NCI-H526 (cell line): ENCODE measurements around the gene AHCY.
"Not testable (repeated sequence)": the region's sequence is repeated elsewhere in the genome, so short reads cannot be mapped to it uniquely, and the experiment has no call there.

Experiments used
- DNase-seq, 2 experiments: peaks; one replicate each; lab custom pipeline; 2025; lab: John Stamatoyannopoulos, UW

The AHCY gene

GRCh38 chr20:34256629-34257124 lies 46.5 kb downstream of the AHCY start:
- no peak for DNase-seq

GRCh38 chr20:34254979-34255378 lies 48.2 kb downstream of the AHCY start:
- DNase-seq = no peak

- DNase-seq = not testable (repeated sequence)
Observed at GRCh38 chr20:34252431-34253086, 50.6 kb downstream of the AHCY start.

DNA sequence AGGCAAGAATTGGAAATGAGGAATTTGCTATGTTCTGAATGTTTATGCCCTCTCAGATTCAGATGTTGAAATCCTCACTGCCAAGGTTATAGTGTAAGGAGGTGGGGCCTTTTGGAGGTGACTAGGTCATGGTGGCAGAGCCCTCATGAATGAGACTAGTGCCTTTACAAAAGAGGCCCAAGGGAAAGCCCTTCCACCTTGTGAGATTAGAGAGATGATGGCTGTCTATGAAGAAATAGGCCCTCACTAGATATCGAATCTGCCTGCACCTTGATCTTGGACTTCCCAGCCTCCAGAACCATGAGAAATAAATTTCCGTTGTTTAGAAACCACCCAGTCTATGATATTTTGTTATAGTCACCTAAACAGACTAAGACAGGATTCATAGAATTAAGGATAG lies 51.5 kb downstream of the AHCY start:
- no peak for DNase-seq

DNA sequence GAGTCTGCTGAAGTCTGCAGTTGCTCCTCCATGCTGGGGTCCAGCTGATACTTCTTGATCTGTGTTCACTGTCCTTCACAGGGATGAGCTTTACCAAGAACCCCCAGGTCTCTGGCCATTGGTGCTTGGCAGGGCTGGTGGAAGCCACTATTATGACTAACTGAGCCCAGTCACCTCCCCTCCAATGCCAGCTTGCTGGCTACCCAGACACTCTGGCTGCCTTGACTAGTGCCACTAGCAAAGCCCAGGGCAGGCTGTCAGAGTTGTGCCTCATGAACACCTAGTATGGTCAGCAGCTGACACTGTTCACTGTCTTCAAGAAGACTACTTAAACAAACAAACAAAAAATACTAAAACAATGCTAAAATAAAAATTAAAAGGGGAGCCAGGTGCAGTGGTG lies 53.1 kb downstream of the AHCY start:
- DNase-seq = no peak

GRCh38 chr20:34249291-34249690 lies 53.9 kb downstream of the AHCY start:
- DNase-seq = no peak

- no peak for DNase-seq
Observed at GRCh38 chr20:34246126-34246626, 57.0 kb downstream of the AHCY start.

DNA sequence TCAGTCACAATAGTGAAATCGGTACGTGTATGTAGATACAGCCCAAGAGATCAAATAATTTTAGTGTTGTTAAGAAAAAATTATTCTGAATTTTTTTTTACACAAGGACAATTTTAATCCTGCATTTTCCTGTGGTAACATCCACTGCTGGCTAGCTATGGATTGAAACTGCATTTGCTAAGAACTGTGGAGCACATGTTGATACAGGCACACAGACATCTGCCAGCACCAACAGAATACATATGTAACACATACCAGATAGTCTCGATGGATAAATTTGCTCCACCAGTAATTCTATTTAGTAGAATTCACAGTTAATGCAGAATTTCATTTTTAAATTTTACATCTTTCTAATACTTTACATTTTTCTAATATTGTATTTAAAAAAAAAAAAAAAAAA lies 59.8 kb downstream of the AHCY start:
- no peak for DNase-seq

GRCh38 chr20:34242879-34243278 lies 60.3 kb downstream of the AHCY start:
- no peak for DNase-seq

DNA sequence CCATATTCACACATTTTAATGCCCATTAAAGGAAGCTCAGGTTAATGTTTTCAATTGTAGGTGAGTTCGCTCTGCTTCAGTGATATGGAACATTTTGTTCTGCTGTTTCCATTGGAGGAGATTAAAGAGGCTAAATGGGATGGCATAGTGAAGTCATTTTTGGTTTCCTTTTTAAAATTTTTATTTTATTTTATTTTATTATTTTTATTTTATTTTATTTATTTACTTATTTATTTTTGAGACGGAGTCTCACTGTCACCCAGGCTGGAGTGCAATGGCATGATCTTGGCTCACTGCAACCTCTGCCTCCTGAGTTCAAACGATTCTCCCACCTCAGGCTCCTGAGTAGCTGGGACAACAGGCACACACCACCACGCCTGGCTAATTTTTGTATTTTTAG lies 61.1 kb downstream of the AHCY start:
- DNase-seq = not testable (repeated sequence)

DNA sequence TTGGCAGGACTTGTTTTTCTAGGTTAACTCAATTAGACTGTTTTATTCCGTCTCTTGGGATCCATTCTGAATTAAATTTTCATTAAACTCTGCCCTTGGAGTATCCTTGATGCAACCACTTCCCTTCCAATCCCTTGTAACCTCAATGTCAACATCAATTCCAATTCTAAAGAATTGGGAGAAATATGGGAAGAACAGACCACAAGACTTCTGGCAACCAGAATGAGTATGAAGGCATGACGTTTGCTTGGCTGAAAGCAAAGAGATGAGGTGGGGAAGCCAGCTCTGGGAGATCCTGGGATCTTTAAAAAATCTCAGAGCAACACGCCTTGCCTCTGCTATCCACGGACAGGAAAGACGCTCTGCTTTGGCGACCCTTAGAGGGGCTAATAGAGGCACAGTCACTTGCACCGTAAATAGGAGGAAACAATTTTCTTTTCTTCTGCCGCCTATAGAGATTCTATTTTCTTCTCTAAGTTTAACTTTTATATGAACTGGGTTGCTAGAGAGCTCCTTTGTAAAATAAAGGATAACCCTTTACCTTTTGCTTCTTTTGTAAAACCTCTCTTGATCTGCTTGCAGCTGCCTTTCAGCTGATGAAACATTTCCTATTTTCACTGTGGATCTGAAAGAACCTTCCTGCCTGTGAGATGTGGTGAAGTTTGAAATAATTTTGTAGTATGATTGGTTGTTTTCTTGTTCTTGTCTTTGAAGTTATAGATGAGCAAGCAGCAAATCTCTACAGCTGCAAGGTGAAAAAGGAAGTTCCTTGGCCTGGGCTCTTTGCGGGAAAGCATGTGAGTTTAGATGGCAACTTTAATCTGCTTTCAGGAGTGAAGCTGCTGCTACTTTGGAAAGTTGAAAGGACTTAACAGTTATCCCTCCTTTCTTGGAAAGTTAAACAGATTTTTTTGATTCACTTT lies 62.2 kb downstream of the AHCY start, which contains the start of gene ASIP:
ASIP (plus strand) TSS at position 731 of the 923 bp plus-strand sequence. CDS start 18,952 bp downstream, outside the sequence.
- DNase-seq = no peak

DNA sequence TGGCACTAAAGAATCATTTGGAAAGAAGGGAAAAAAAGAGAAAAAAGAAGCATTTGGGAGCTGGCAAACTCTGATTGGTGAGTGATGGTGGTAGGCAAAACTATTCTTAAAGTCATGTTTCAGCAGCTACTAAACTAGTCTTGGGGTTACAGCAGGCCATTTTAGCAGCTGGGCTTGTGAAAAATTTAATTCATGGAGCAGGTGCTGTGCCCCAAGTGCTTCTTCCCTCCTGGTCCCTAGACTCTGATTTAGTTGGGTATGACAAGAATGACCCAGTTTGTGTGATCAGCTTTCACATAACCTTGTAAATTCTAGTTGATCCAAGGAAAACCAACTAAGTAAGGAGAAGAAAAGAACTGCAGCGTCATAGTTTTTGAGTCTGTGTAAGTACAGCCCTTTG lies 63.0 kb downstream of the AHCY start:
- DNase-seq = no peak

GRCh38 chr20:34237942-34238341 lies 65.2 kb downstream of the AHCY start:
- no peak for DNase-seq

- DNase-seq = no peak
Observed at GRCh38 chr20:34235875-34236274, 67.3 kb downstream of the AHCY start.

DNA sequence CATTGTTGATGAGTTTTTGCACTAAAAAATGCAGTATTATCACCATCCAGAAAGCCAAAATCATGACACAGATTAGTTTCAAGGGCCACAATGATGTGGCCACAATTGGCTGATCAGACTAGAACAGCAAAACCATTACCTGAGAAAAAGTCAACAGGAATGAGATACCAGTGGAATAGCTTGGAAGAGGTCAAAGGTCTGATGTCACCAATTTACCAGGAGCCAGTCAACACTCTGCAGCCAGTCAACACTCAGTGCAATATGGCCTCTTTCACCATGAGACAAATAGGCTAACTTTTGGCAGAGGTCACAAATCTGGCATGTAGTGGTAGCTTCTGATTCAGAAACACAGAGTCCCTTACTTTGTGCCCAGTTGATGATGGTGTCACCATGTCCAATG lies 69.5 kb downstream of the AHCY start:
- no peak for DNase-seq

DNA sequence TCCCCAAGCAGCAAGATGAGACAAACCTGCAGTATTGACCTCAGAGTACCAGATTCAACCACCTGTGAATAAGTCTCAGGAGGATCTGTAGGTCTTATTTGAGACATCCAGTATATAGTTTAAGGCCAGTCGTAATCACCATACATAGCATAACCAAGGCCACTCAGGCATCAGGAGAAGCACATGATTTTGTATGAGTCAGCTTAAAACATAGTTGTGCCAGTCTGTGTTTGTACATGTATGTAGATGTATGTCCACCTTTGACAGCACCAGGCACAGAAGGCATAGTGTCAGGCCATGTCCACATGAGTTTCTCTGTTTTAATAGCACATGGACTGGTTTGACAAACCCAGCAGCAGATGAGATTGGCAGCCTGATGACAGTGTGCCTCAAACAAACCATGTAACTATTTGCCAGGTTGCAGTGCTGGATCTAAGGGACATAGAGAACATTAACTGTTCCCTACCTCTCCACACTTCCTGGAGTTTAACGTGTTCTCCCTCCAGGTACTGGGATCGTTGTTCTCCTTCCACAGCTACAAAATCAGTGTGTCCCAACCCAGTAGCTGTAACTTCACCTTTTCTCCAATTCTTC lies 70.6 kb downstream of the AHCY start:
- DNase-seq = no peak

DNA sequence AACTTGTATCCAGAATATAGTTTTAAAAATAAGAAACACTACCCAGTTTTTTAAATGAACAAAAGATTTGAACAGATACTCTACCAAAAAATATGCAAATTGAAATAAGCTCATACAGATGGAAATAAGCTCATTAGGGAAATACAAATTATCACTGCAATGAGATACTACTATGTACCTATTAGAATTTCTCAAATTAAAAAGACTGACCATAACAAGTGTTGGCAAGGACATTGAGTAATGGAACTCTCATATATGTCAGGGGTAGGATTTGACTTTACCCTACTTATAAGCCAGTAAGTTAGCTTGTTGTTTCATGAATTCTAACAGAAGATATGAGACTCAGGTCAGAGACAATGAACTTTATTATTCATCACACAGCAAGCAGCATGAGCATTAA lies 71.5 kb downstream of the AHCY start:
- DNase-seq = no peak
